ENCODE results near the gene NOL4L.

Gene NOL4L

GRCh38 chr20:32585011-32585585 is at the start of gene NOL4L:
Gene NOL4L, minus strand, starts transcription at chr20:32585333. Its CDS starts 443 bp downstream, at chr20:32584890.
- DNase-seq, result peak; percentile 67 to 80 (median 75)

DNA sequence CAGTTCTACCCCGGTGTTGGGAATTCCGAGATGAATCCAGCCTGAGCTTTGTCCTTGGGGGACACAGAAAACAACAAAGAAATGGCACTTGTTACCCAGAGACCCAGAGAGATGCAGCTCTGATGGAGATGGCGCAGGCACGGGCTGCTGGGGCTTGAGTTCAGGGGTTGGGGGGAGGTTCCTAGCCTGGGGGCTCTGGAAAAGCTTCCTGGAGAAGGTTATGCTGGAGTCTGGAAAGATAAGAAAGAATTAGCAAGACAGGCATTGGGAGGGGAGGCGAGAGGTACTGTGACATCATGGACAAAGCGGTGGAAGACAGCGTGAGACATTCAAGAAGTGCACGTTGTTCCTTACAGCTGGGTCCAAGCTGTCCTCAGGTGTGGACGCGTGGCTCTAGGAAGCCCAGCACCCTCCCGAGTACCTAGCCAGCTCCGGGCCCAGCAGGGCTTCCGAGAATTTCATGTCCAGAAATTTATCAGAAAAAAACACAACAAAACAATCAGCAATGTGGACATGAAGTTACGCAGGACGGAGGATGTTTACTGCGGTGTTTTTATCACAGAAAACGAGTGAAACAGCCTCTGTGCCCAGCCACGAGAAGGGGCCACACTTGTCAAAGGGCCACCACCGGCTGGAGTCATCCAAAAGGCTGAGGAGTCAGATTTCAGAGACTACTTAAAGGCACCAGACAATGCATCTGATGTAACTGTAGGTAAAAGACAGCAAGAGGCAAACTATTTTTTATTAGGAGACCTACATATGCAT is 49.1 kb upstream of the NOL4L start:
- peak in 1 of 3 experiments; percentile 59 for DNase-seq

DNA sequence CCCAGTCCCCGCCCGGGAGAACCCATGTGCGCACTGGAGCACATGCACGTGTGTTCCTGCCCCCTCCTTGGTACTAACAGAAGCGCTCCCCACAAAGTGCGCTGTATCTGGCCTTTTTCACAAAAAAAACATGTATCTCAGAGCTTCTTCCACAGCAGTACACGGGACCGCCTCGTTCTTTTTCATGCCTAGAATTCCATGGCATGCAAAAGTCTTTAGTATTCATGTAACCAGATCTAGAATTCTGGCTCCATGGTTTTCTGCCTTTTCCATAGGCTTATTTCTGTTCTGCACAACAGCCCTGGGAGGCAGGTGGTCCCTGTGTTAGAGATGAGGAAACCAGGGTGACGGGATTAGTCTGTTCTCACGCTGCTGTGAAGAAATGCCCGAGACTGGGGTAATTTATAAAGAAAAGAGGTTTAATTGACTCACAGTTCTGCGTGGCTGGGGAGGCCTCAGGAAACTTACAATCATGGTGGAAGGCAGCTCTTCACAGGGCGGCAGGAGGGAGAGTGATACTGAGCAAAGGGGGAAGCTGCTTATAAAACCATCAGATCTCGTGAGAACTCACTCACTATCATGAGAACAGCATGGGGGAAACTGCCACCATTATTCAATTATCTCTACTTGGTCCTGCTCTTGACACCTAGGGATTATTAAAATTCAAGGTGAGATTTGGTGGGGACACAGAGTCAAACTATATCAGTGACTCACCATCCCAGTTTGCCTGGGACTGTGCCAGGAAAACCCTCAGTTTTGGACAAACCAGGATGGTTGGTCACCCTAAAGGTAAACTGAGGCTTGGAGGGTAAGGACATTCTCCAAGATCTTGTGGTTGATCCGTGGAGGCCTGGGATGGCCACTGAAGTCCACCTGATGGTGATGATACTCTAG is 47.6 kb upstream of the NOL4L start:
- no peak for DNase-seq

DNA sequence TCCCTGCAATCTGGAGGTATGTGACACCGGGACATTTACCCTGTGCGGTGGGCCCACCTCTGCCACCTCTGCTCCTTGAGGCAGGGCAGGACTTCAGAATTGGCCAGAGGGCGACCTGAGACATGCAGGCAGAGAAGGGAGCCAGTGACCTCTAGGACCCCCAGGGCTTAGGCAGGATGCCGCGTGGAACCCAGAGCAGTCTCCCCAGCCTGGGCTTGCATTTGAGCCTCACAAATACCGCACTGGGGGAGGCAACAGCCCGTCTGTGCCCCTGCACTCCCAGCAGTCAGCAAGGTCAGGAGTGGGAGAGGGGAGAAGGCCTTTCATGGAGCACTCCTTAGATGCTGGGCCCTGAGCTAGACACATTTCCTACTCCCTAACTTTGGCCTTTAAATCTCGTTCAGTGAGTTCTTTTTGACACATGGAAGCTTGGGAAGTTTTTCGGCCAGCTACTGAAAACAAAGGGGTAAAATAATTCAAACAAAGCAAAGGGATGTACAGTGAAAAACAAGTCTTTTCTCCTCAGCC is 46.9 kb upstream of the NOL4L start:
- no peak for DNase-seq

GRCh38 chr20:32629813-32630212 is 44.7 kb upstream of the NOL4L start:
- no peak for DNase-seq

DNA sequence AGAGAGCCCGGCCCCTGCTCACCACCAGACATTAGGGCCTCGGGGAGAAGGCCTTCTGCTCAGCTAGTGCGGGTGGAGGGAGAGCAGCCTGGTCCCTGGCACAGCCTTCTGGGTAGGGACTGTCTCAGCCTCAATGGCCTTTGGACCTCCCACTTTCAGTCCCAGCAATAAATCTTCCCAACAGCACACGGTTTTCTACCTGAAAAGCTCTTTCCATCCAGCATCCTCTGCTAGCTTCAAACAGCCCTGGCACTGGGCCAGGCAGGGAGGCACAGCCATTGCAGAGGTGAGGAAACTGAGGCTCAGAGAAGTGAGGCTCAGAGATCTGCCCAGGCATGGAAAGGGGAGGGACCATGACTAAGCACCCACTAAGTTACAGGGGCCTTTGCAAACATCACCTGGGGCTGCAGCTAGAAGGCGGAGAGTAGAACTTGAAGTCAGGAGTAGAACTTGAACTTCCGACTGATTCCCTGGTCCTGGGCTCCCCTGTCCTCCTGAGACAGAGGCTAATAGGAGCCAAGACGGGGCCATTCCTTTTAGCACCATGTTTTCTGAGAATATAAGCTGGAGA is 43.9 kb upstream of the NOL4L start:
- DNase-seq, result peak; percentile 57 to 82 (median 74)

GRCh38 chr20:32626859-32627636 is 41.9 kb upstream of the NOL4L start:
- DNase-seq, result peak; percentile 80 to 99 (median 98)

GRCh38 chr20:32626407-32626806 is 41.3 kb upstream of the NOL4L start:
- peak in 1 of 3 experiments; percentile 55 for DNase-seq

GRCh38 chr20:32625996-32626395 is 40.9 kb upstream of the NOL4L start:
- peak in 1 of 3 experiments; percentile 33 for DNase-seq

DNA sequence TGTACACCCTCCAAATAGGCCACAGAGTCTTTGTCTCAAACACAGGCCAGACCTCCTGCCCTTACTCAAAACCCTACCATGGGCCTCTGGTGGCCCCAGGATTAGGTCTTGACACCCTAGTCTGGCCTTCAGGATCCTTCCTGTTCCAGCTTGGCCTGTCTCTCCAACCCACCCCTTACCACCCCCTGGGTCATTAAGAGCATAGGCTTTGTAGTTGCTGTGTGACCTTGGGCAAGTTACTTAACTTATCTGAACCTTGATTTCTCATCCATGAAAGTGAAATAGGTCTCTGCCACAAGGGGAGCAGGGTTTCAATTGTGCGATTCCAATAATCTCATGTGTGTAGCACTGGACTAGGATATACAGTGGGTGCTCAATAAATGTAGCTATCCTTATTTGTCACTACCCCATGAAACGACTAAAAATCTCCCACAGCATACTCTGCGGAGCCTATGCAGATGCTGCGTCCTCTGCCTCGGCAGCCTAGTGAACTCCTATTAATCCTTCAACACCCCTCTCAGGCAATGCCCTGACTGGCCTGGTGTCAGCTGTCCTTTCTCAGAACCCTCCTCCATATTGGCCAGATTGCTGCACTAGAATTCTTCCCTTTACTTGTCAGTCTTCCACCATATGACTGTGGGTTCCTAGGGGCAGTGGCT is 39.7 kb upstream of the NOL4L start:
- no peak for DNase-seq

DNA sequence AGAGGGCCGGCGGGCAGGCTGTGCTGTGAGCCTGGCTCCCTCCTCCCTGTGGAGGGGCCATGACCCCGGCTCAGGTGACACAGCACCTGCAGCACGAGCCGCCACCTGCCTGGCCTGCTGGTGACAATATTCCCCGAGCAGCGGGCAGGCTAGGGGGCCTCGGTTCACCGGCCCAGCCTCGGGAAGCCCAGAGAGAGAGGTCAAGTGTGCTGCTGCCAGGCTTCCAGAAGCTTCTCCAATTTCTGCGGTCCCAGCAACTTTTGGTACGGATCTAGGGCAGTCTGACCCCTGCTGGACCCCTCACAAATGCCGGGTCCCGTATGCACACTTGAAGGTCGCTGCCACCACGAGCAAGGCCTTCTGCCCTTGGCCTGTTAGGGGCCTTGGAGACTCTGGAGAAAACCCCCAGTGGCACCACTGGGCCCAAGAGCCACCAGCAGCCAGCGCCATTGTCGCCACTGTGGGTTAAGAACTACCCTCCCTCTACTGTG is 38.6 kb upstream of the NOL4L start:
- peak; percentile 19 to 84 (median 71) for DNase-seq

DNA sequence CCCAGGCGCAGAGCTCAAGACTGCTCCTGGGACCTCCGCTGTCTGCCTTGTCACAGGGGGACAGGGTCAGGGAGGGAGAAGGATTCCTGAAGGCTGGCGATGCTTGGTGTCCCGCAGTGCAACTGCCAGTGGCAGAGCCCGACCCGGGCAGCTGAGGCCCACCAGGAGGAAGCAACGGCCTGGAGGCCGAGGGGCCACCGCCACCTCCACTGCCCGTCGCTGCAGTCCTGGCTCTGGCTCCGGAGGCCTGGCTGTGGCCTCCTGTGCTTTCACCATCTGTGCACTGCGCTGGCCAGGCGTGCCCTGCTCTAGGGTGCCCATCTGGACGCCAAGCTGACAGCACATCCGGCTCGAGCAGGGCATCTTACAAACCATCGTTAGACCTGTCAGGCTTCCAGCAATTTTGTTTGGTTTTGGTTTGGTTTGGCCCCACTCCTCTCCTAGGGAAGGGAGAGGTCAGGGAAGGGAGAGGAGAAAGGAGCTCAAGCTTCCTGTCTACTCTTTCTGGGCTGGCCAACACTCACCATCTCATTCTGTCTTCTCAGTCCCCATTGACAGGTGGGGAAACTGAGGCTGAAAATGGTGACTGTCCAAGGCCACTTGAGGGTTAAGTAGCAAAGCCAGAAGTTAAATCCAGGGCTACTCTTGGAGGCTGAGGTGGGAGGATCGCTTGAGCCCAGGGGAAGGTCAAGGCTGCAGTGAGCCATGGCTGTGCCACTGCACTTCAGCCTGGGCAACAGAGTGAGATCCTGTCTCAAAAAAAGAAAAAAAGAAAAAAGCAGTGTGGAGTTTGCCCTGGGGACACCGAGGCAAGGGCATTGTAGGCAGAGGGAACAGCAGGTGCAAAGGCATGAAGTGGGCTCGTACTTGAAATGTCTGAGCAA is 37.7 kb upstream of the NOL4L start:
- no peak for DNase-seq

GRCh38 chr20:32621891-32622584 is 36.9 kb upstream of the NOL4L start:
- DNase-seq, result no peak

DNA sequence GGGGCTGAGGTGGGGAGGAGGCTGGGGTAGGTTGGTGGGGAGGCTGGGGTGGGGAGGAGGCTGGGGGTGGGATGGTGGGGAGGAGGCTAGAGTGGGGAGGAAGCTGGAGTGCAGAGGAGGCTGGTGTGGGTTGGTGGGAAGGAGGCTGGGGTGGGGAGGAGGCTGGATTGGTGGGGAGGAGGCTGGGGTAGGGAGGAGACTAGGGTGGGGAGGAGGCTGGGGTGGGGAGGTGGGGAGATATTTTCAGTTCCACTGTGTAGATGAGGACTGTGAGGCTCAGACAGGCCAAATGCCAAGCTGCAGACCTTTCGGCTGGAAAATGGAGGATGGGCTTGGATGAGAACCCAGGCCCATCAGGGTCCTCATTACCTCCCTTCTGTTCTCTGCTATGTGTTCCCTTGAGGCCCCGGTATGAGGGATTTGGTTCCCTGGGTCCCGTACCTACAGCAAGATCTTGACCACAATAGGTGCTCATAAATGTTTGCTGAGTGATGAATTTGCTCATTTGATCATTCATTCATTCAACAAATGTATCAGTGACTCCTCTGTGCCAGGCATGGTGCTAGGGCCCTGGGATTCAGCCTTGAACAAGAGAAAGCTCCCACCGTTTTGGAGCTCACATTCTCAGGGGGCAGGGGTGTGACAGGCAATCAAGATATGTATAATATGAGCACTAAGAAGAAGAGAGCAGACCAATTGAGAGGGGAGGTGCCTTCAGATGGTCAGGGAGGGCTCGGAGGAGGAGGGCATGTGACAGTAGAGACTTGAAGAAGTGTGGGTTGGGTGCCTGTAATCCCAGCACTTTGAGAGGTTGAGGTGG is 36.1 kb upstream of the NOL4L start:
- peak in 2 of 3 experiments; percentile 16 to 29 for DNase-seq

DNA sequence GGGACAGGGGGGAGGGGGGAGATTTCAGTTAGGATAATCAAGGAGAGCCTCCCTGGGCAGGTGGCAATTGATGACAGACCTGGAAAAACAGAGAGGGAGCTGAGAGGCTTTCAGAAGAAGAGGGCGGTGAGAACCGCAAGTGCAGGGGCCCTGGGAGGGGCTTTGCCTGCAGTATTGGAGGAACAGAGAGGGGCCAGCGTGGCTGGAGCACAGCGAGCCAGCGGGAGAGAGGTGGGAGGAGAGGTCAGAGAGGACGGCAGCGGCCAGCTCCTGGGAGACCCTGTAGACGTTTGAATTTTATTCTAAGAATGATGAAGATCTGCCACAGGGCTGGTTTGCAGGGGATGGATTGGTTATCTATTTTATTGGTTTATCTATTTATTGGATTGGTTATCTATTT is 34.5 kb upstream of the NOL4L start:
- DNase-seq, result peak in 1 of 3 experiments; percentile 62

- DNase-seq, result no peak
These were observed 29.6 kb upstream of the NOL4L start for GRCh38 chr20:32614772-32615171.

GRCh38 chr20:32614303-32614702 is 29.2 kb upstream of the NOL4L start:
- no peak for DNase-seq

- DNase-seq, result no peak
These were observed 28.3 kb upstream of the NOL4L start for GRCh38 chr20:32613192-32614053.

All from NCI-H1417 (cell line).